Measurements from ENCODE around the gene ZNF460.
A peak's percentile ranks its signal among the peaks of the same experiment; 100 is the strongest.

The ZNF460 gene

DNA sequence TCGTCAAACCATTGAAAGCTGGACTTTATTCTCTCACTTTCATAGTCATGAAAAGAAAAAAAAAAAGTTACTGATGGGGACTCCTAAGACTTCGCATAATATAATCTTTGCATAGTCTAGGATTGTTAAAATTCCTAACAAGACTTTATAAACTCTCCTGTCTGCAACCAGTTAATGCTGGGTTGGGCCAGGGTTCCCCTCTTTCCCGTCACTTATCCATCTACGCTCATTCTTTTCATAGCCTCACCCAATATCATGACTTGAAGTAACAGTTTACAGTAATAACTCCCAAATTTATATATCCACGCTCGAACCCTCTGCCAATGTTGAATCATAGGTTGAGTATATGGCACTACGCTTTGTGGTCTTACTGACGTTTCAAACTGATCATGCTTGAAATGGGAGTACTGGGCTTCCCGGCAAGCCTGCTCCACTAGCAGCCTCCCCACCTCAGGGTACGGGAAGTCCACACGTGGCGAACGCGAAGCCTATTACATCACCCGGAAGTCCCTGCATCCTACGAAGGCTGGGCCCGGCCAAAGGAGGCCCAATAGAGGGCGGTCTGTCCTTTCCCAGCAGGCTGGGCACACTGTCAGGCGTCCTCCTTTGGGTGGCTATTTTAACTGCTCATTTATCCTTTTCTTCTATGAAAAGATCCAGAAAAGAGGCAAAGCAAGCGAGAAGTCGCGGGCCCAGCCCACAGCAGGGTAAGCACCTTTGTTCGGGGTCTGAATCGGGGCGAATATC is 694 bp upstream of the ZNF460 start:
- DNase-seq (ENCODE audit: low read depth in 2 of 2): peak; percentile 66 to 76

DNA sequence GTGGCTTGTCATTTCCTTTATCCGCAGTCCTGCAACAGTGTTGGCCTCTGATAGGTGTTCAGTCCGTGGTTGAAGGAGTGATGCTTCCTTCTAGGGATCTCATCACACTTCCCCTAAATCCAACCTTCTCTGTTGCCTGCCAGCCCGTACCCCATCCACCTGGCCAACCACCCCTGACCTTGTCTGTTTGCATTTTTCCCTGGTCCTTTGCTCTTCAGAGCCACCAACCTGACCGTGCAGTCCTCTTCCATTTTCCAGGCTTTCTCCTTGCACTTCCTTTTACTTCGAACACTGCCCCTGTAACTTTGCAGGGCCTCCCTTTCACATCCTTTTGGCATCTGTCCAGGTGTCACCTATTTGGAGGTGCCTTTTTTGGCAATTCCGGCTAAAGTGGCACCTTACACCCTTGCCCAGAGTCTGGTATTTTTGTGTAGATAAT is 696 bp downstream of the ZNF460 start:
- no peak for DNase-seq (ENCODE audit: low read depth in 2 of 2)

DNA sequence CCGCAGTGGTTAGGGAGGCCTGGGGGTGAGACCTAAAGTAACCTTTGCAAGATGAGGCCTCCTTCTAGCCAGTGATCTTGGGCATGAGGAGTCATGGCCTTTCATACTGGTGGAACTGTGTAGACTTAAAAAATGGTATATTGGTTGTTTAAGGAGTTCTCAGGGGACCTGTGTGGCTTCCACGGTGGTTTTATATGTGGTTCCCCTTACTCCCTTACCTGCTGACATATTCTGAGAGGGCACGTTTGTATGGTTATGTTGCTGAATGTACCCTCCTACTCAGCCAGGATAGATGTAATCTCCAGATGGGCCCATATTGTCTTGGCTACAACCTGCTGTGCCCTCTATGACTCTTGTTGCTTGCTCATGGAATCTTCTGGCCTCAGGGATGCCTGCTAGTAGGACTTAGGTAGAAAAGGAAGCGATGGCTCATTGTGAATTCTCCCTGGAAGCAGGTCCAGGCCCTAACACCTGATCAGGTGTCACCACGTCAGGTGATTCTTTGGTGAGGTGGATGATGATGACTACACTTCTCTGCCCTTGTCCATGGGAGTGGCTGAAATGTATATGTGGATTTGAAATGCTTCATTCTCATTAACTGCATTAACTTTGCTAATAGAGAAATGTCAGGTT is 1.8 kb downstream of the ZNF460 start:
- no peak for DNase-seq (ENCODE audit: low read depth in 2 of 2)

DNA sequence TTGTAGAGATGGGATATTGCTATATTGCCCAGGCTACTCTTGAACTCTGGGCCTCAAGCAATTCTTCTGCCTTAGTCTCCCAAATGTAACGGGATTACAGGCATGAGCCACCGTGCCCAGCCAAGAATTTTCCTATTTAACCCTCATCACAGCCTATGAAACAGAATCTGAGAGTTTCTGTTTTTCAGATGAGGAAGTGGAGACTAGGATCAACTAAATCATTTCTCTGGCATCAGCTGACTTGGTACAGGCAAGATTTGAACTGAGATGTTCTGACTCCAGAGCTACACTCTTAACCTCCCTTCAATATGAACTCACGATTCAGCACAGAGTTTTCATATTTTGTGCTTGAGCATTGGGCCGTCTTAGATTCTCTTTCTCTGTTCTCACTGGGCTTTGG is 8.1 kb downstream of the ZNF460 start:
- no peak for DNase-seq (ENCODE audit: low read depth in 2 of 2)

DNA sequence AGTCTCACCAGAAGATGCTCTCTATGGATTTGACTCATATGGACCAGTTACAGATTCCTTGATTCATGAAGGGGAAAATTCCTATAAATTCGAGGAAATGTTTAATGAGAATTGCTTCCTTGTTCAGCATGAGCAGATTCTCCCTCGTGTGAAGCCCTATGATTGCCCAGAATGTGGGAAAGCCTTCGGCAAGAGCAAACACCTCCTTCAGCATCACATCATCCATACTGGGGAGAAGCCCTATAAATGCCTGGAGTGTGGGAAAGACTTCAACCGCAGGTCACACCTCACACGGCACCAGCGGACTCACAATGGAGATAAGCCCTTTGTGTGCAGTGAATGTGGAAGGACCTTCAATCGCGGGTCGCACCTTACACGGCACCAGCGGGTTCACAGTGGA is 10.7 kb downstream of the ZNF460 start:
- no peak for DNase-seq (ENCODE audit: low read depth in 2 of 2)

DNA sequence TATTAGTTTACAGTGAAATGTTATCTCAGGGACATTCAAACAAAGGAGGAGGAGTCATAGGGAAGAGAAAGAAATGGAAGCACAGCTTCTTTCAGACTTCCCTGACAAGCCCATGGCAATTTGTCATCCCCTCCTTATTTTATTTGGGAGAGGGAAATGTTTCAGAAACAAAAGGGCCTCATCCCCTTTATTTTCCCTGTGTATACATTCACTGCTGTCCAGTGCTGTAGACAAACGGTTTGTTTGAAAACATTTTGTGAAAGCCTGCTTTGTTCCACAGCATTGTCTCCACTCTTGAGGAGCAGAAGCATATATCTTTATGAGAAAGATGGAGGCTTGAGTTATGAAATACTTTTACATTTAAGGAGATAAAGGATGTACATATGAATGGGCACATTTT is 12.3 kb downstream of the ZNF460 start:
- no peak for DNase-seq (ENCODE audit: low read depth in 2 of 2)

DNA sequence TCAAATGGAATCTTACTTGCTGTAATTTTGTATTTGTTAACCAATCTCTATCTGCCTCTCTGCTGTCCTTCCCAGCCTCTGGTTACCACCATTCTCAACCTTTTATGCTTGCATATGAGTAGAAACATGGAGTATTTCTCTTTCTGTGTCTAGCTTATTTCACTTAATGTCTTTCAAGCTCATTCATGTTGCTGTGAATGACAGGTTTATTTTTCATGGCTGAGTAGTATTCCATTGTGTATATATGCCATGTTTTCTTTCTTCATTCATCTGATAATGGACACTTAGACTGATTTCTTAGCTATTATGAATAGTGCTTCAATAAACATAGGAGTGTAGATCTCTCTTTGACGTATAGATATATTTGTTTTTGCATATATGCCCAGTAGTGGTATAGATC is 13.4 kb downstream of the ZNF460 start:
- DNase-seq (ENCODE audit: low read depth in 2 of 2): no peak

DNA sequence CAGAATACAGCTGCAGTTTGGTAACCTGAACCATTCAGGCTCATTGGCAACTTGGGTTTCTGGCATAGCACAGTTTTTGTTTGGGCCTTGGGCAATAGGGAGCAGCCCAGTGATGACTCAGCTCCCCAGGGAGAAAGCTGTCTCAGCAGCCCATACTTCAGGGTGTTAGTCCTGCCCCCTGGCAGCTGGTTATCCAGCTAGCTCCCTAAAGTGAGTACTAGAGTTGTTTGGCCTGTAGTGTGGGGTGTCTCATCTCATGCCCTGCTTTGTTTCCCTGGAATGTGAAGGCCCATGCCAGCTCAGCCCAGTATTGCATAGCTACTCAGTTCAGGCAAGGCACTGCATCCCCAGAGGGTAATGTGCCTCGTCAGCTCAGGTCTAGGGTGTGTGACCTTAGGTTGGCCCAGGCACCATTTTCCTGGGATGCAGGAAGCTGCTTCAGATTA is 21.8 kb downstream of the ZNF460 start:
- no peak for DNase-seq (ENCODE audit: low read depth in 2 of 2)

DNA sequence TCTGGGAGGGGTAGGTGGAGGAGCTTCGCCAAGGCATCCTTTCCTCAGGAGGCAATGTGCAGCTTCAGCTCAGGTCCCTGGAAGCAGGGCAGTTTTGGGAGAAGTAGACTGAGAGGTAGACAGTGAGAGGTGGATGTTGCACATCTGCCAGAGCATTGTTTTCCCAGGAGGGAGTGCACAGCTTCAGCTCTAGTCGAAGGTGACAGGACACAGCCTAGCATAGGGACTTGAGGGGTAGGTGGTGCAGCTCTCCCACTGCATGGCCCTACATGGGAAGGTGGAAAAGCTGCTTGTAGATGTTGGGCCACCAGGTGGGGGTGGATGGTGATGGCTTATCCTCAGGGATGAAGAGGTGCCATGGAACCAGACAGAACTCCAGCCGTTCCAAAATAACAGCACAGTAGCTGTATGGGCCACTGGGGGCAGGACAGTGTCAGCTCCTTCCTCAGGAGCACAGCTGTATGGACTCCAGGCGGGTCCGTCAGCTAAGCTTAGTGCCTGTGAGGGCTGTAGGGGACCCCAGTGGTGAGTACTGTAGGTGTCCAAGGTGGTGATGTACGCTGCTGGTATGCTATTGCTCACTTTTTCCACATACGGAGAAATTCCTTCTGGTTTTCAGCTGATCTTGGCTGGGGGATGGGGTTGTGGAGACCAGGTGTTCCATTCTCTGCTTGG is 22.6 kb downstream of the ZNF460 start:
- DNase-seq (ENCODE audit: low read depth in 2 of 2): no peak

DNA sequence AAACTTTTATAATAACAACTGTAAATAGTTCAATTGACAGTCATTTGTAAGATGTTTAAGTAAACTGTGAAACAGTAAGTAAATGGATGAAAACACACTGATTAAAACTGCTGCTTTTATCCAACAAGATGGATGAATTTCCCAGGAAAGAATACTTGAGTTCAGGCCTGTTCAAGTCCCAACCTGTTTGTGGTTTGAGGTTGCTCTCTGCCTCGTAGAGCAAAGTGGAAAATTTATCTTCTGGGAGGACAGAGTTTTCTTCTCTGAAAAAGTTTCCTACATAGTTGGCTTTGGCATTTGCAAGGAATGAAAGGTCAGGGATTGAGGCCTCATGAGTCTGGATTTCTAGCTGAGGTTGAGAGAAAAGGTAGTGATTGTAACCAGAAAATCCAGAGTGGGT is 24.8 kb downstream of the ZNF460 start:
- no peak for DNase-seq (ENCODE audit: low read depth in 2 of 2)

DNA sequence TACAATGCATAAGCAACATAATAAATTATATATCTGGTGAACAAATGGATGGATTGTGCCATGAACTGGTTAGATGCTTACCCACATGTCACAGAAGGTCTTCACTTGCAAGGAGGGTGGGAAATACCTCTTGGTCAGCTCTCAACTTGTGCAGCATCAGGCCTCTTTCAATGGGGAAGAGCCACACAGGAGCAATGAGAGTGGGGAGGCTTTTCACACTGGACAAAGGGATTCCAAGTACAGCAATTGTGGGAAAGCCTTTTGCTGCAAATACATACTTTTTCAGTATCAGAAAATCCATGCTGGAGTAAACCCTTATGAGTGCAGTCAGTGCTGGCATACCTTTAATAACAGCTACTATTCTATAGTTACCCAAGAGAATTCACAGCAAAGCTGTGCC is 28.2 kb downstream of the ZNF460 start:
- DNase-seq (ENCODE audit: low read depth in 2 of 2): no peak

DNA sequence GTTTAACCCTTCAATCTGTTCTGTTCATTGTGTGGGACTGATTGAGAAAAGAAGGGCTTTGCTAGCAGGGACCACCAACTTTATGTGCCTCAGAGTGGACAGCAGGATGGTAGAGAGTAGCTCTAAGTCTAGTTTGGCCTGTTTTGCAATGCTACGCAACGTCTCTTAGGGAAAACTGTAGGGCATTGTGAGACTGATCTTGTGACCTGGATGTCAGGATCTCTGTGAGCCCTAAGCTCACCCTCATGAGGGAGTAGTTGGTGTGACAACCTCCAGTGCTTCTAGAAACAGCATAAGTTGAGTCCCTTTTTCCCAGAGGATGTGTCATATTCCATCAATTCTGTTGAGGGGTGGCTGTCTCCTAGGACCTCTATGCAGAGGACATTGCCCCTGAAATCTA is 30.5 kb downstream of the ZNF460 start:
- no peak for DNase-seq (ENCODE audit: low read depth in 2 of 2)

DNA sequence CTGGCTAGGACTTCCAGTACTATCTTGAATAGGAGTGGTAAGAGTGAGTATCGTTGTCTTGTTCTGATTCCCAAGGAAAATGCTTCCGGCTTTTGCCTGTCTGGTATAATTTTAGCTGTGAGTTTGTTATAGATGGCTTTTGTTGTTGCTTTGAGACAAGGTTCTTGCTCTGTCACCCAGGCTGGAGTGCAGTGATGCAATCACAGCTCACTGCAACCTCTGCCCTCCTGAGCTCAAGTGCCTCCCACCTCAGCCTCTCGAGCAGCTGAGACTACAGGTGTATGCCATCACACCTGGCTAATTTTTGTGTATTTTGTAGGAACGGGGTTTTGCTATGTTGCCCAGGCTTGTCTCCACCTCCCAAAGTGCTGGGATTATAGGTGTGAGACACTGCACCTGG is 33.9 kb downstream of the ZNF460 start:
- no peak for DNase-seq (ENCODE audit: low read depth in 2 of 2)

DNA sequence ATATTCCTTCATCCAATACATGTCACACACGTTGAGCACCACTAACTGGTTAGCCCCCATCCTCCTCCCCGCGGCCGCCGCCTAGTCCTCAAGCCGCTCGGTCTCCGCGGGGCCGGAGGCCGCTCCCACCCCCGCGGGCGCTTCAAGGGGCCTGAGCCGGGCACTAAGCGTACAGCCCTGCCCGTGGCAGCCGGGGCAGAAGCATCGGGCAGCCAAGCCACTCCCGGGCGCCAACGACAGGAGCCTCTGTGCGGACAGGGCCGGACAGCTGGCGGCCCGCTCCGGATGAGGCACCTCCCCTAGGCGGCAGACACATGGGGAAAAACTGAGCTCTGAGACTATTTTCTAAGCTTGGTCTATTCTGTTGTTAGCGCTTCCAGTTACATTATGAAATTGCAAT is 37.2 kb downstream of the ZNF460 start:
- no peak for DNase-seq (ENCODE audit: low read depth in 2 of 2)

DNA sequence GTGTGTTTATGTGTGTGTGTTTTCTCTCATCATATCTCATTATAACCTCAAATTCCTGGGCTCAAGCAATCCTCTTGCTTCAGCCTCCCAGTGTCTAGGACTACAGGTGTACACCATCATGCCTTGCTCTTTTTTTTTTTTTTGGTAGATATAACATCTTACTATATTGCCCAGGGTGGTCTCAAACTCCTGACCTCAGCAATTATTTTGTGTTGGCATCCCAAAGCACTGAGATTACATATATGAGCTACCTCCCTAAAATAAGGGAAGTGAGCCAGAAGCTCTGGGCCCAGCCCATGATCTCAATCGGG is 39.5 kb downstream of the ZNF460 start:
- no peak for DNase-seq (ENCODE audit: low read depth in 2 of 2)

DNA sequence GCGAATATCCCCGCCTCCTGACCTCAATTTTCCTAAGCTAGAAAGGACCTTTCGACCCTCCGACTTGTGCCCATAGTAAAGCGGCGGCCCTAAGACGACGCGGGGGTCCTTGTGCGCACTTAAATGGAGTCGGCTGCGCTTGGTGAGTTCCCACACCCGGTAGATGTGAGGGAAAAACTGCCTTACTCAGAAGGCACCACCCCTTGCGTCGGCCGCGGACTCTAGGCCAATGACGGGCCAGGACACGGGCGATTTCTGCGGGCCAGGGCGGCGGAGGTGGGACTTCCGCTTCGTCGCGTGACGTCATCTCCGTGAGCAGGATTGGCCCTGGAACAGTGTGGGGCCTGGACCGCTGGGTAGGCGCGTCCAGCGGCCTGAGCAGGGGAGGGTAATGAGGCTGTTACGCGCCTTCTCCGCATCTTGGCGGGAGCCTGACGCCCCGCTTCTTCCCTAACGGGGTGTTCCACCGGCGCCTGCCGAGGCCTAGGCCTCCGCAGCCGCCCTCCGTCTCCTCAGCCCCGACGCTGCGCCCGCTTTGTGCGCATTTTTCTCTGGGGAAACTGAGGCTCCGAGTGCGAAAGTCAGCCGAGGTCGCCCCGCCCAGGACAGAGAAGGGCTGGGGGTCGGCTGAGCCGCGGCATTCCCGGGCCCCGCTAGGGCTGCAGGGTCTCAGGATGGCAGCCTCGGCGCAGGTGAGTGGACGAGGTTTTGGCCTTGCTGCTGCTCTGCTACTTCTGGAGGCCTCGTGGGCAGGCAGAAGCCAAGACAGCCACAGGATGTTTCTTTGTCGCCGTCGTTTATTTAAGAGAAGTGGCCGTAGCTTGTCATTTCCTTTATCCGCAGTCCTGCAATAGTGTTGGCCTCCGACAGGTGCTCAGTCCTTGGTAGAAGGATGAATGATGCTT is 40.1 kb downstream of the ZNF460 start, which contains the start of gene ZNF543:
TSS of gene ZNF543 (plus strand) at position 293 of the 905 bp plus-strand sequence. CDS start at position 675, 382 bp downstream.
- peak; percentile 84 to 89 for DNase-seq (ENCODE audit: low read depth in 2 of 2)

DNA sequence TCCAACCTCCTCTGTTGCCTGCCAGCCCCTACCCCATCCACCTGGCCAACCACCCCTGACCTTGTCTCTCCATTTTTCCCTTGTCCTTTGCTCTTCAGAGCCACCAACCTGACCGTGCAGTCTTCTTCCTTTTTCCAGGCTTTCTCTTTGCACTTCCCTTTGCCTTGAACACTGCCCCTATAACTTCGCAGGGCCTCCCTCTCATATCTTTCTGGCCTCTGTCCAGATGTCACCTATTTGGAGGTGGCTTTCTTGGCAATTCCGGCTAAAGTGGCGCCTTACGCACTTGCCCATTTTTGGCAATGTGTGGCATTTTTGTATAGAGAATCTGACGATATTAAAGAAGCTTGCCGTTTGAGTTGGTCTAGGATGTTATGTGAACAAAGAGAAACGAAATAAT is 40.8 kb downstream of the ZNF460 start:
- no peak for DNase-seq (ENCODE audit: low read depth in 2 of 2)

DNA sequence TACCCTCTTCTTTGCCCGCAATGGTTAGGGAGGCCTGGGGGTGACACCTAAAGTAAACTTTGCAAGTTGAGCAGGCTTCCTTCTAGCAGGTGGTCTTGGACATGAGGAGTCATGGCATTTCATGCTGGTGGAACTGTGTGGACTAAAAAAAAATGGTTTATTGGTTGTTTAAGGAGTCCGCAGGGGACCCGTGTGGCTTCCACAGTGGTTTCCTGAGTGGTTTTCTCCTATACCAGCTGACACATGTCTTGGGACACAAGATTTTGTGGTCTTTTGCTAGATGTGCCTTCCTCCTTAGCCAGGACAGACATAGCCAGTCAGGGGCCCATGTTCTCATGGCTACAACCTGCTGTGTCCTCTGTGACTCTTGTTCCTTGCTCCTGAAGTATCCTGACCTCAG is 41.5 kb downstream of the ZNF460 start:
- no peak for DNase-seq (ENCODE audit: low read depth in 2 of 2)

DNA sequence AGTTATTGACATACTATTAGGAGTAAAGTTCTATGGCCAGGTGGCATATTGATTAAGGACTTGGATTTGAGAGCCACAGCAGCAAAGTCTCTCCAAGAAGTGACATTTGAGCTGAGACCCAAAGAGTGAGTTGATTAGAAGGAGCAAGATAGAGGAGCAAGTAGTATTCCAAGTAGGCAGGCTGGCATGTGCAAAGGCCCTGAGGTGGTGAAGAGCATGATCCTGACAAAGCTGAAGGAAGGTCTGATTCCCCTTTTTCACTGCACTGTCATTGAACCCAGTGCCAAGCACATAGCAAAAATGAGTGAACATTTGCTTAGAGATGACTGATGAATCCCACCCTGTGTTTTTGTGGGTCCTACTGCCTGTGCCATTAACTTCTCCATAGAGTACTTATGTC is 44.7 kb downstream of the ZNF460 start:
- no peak for DNase-seq (ENCODE audit: low read depth in 2 of 2)

DNA sequence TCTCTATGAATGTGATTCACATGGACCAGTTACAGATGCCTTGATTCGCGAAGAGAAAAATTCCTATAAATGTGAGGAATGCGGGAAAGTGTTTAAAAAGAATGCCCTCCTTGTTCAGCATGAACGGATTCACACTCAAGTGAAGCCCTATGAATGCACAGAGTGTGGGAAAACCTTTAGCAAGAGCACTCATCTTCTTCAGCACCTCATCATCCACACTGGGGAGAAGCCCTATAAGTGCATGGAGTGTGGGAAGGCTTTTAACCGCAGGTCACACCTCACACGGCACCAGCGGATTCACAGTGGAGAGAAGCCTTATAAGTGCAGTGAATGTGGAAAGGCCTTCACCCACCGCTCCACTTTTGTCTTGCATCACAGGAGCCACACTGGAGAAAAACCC is 47.7 kb downstream of the ZNF460 start:
- no peak for DNase-seq (ENCODE audit: low read depth in 2 of 2)

DNA sequence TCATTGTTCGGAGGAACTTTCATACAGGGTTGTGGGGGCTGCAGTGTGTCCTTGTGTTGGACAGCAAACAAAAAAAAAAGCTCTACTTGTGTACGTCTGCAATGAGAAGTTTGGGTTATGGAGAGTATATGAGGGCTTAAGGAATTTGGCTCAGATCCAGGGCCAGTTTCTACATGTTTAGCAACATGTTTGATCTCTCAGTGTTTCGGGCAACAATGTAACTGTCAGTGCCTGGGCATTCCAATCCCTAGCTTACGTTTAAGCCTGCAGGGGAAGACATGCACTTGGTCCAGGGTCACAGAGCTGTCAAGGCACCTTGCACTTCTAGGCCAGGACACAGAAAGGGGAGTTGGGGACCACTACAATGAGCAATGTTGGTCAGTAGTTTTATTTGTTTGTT is 53.9 kb downstream of the ZNF460 start:
- no peak for DNase-seq (ENCODE audit: low read depth in 2 of 2)

DNA sequence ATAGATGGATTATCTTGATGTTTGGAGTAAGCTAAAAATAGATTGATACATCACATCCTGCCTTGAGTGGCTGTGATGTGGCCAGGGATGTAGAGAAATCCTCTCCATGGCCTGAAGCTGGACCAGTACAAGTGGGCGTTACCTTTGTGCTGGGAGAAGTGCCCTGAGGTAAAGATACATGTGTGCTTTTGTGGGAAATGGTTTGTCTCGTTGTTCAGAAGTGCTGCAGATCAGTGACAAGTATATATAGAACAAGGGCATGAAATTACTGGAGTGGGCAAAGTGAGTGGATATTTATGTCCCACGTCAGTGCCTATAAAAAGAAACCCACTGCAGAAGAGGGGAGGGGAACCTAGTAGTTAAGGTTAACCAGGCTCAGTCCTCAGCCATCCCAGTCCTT is 58.6 kb downstream of the ZNF460 start:
- no peak for DNase-seq (ENCODE audit: low read depth in 2 of 2)

All from activated CD8-positive, alpha-beta memory T cell treated with anti-CD3 and anti-CD28 coated beads for 4 hours (primary cell).